Neural cell (in vitro differentiated cells): ENCODE data around the gene HES4.

Source experiments
- CTCF ChIP-seq: fragments of 450-650 bp; IDR thresholded peaks from 2 replicates; pipeline ENCODE4 v1.5.1; 2014; ENCODE audit warnings: antibody characterized with exemption, mild to moderate bottlenecking, moderate library complexity; ENCODE audit not compliant: poor library complexity, severe bottlenecking
- EP300 ChIP-seq: fragments of 450-650 bp; conservative IDR thresholded peaks from 2 replicates; pipeline ENCODE4 v1.6.1; 2014; ENCODE audit warnings: antibody characterized with exemption, mild to moderate bottlenecking, moderate library complexity; ENCODE audit not compliant: poor library complexity, severe bottlenecking
- EZH2 ChIP-seq: fragments of 200-600, 300-800 bp; shearing (Covaris generic), sonication (generic); IDR thresholded peaks from 2 replicates; pipeline ENCODE4 v1.6.1; 2014; ENCODE audit warnings: antibody characterized with exemption, low read length, borderline replicate concordance, mild to moderate bottlenecking; ENCODE audit not compliant: insufficient read depth, poor library complexity, severe bottlenecking
- MXI1 ChIP-seq: fragments of 450-650 bp; conservative IDR thresholded peaks from 2 replicates; pipeline ENCODE4 v1.6.1; 2014; ENCODE audit warnings: antibody characterized with exemption, mild to moderate bottlenecking; ENCODE audit not compliant: poor library complexity, severe bottlenecking
- POLR2AphosphoS5 ChIP-seq: IDR thresholded peaks from 2 replicates; pipeline ENCODE4 v1.6.1; 2012
- RAD21 ChIP-seq: fragments of 450-650 bp; conservative IDR thresholded peaks from 2 replicates; pipeline ENCODE4 v1.6.1; 2014; ENCODE audit warnings: antibody characterized with exemption, mild to moderate bottlenecking, moderate library complexity
- REST ChIP-seq: IDR thresholded peaks from 2 replicates; pipeline ENCODE4 v1.6.1; 2012; ENCODE audit warnings: borderline replicate concordance
- SMC3 ChIP-seq: fragments of 450-650 bp; conservative IDR thresholded peaks from 2 replicates; pipeline ENCODE4 v1.6.1; 2014; ENCODE audit warnings: antibody characterized with exemption, mild to moderate bottlenecking, moderate library complexity; ENCODE audit not compliant: poor library complexity
- TAF1 ChIP-seq: IDR thresholded peaks from 2 replicates; pipeline ENCODE4 v1.6.1; 2012; ENCODE audit warnings: low read depth

GRCh38 chr1:983798-984475 is 16.0 kb downstream of the HES4 start:
- TF ChIP-seq CTCF (peak; percentile 66), EP300 (no peak), TAF1 (no peak), MXI1 (no peak), REST (no peak), EZH2 (no peak), POLR2AphosphoS5 (no peak), RAD21 (peak; percentile 72), SMC3 (peak; percentile 67)
